ENCODE data around the gene AFAP1. TPM values are rescaled to one million over a fixed set of nuclear protein-coding genes. Genes with fewer than 3 reads are reported as not detected.

AFAP1 gene
- total and polyA plus RNA-seq, 2 of the 4 experiments (the other 2 are of a cell fraction) = 48.2 to 80.9 TPM

- no peak overlapping the region for H2BK20ac ChIP-seq (ENCODE audit: low read depth, low read length)
- H2AK5ac ChIP-seq (ENCODE audit: low read depth, low read length) = peak overlapping the region; percentile 81
- H3K14ac ChIP-seq (replicated peaks; ENCODE audit: low read depth, low read length) = peak overlapping the region; percentile 61
- no TSS peak for BruUV-seq (replicated peaks)
- peaks cover 24% of the 10 kb centered on the region for H3K4me1 ChIP-seq (ENCODE audit: control insufficient read depth, insufficient read depth, low read length)
- ChIA-PET CTCF (interaction anchor here (0.6 to 0.9 kb wide), 3 partner anchors 8 to 721 kb away, joined by 3 to 4 read pairs (median 3); no protein-coding TSS in a partner anchor), POLR2A (ENCODE audit: unreplicated experiment) (no interaction called here)
- no peak overlapping the region; the same call in 1 of the 2 replicates for H3K56ac ChIP-seq (ENCODE audit: extremely low read depth, insufficient read depth, low read length)
- dilution Hi-C loops (cut with HindIII; ENCODE audit: low sequenced_read_pairs, unreplicated experiment) = no loop called here
- DNase-seq (peak; percentile 30), ATAC-seq (ENCODE audit: low read depth) (peak; percentile 55)
- peak overlapping the region; percentile 11; the same call in 1 of the 2 replicates for H3K18ac ChIP-seq (ENCODE audit: low read depth, low read length)
- TF ChIP-seq POLR2A (IDR thresholded peaks at IDR 0.05; ENCODE audit: low read depth, low read length) (no peak), BHLHE40 (IDR thresholded peaks at IDR 0.05; ENCODE audit: low read depth, low read length) (no peak), FOS (IDR thresholded peaks at IDR 0.05; ENCODE audit: low read depth, low read length) (no peak), SMC3 (IDR thresholded peaks at IDR 0.05; ENCODE audit: low read depth, low read length) (no peak), RFX5 (IDR thresholded peaks at IDR 0.05; ENCODE audit: low read depth, low read length) (no peak)
- TF ChIP-seq, protein P1, sequence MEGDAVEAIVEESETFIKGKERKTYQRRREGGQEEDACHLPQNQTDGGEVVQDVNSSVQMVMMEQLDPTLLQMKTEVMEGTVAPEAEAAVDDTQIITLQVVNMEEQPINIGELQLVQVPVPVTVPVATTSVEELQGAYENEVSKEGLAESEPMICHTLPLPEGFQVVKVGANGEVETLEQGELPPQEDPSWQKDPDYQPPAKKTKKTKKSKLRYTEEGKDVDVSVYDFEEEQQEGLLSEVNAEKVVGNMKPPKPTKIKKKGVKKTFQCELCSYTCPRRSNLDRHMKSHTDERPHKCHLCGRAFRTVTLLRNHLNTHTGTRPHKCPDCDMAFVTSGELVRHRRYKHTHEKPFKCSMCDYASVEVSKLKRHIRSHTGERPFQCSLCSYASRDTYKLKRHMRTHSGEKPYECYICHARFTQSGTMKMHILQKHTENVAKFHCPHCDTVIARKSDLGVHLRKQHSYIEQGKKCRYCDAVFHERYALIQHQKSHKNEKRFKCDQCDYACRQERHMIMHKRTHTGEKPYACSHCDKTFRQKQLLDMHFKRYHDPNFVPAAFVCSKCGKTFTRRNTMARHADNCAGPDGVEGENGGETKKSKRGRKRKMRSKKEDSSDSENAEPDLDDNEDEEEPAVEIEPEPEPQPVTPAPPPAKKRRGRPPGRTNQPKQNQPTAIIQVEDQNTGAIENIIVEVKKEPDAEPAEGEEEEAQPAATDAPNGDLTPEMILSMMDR (conservative IDR thresholded peaks at IDR 0.05; ENCODE audit: low read depth, low read length) = no peak
- H3K9me3 ChIP-seq (ENCODE audit: control insufficient read depth, insufficient read depth, low read length) = no peaks in the 10 kb centered on the region
- H4K8ac ChIP-seq (ENCODE audit: low read depth in 2 of 2, low read length in 2 of 2) = peak overlapping the region; percentile 68 to 83
- no peaks in the 10 kb centered on the region for H3K27me3 ChIP-seq (ENCODE audit: control insufficient read depth, insufficient read depth, low read length)
- no CpG with 5 or more reads among the region's 24 CpGs for WGBS, 2 experiments (ENCODE audit: extremely low coverage in 2 of 2, insufficient read length in 1 of 2)
- H3K79me1 ChIP-seq (ENCODE audit: low read depth in 1 of 2, low read length in 2 of 2) = peaks cover 40 to 80% of the 10 kb centered on the region in 2 experiments
- H3K4me2 ChIP-seq (ENCODE audit: low read depth, low read length) = peak overlapping the region; percentile 88
- peak overlapping the region; percentile 34 for H2BK5ac ChIP-seq (ENCODE audit: low read depth, low read length, poor library complexity, severe bottlenecking)
- peak overlapping the region; percentile 13; the same call in 1 of the 3 replicates for H2BK15ac ChIP-seq (ENCODE audit: low read depth, low read length)
- peaks cover 61% of the 10 kb centered on the region for H3K36me3 ChIP-seq (ENCODE audit: control insufficient read depth, insufficient read depth, low read length)
- H3K4ac ChIP-seq (ENCODE audit: low read depth, low read length) = peak overlapping the region; percentile 63
- H2BK120ac ChIP-seq (ENCODE audit: low read depth, low read length) = 0 out of 2 replicates have a peak overlapping the region, but pooled peaks have one; percentile 25
- H3K4me3 ChIP-seq (ENCODE audit: insufficient read depth, low read depth, low read length) = peak overlapping the region; percentile 3; the same call in 1 of the 2 replicates
- H2AK9ac ChIP-seq (replicated peaks; ENCODE audit: low read depth, low read length, poor library complexity) = peak overlapping the region; percentile 71
- in situ Hi-C loops (cut with MboI; ENCODE audit: low sequenced_read_pairs) = no loop called here
- intact Hi-C loops (cut with micrococcal nuclease) = no loop called here
- peak overlapping the region; percentile 40 for H4K5ac ChIP-seq (ENCODE audit: low read depth, low read length)
- H3K23ac ChIP-seq (ENCODE audit: low read depth, low read length) = peak overlapping the region; percentile 76
- H3K9ac ChIP-seq (ENCODE audit: low read depth, low read length) = peak overlapping the region; percentile 2; the same call in 1 of the 2 replicates
- H2AFZ ChIP-seq (replicated peaks; ENCODE audit: low read length, poor library complexity) = peak overlapping the region; percentile 58
- H4K91ac ChIP-seq (ENCODE audit: insufficient read depth, low read depth, low read length) = peak overlapping the region; percentile 52
- H3K9me1 ChIP-seq (ENCODE audit: insufficient read depth, low read length) = peaks cover 10% of the 10 kb centered on the region
- H3K27ac ChIP-seq (ENCODE audit: insufficient read depth, low read length) = peak overlapping the region; percentile 46
- peaks cover 40% of the 10 kb centered on the region for H4K20me1 ChIP-seq (ENCODE audit: insufficient read depth, low read length)
Observed at GRCh38 chr4:7778510-7779431, 160.9 kb downstream of the AFAP1 start.

Measured in IMR-90 (cell line).